K562 (cell line): ENCODE data around the gene RAD23B. TPM values are rescaled to one million over a fixed set of nuclear protein-coding genes. Genes with fewer than 3 reads are reported as not detected.
A peak's percentile ranks its signal among the peaks of the same experiment; 100 is the strongest.

Experiments
- ATF1 ChIP-seq, 2 experiments: fragments of 450-650 bp in 1 of 2; IDR thresholded peaks; 2 replicates each; pipeline ENCODE4 v1.6.1; 2016; ENCODE audit warnings: missing compliant biosample characterization in 1 of 2, missing genetic modification characterization in 1 of 2
- BHLHE40 ChIP-seq: IDR thresholded peaks from 2 replicates; pipeline ENCODE4 v1.6.1; 2011; ENCODE audit warnings: low read length, improper control_type of control experiment
- BRCA1 ChIP-seq, 2 experiments: fragments of 450-650 bp in 1 of 2; sonication (generic) in 1 of 2; formaldehyde crosslinking in 1 of 2; IDR thresholded peaks; 2 replicates each; pipeline versions ENCODE4 v1.5.0 to v1.6.1; 2017 to 2020; ENCODE audit warnings: mild to moderate bottlenecking in 1 of 2, missing genetic modification reagents in 1 of 2
- DMBX1 ChIP-seq: fragments of 250-450 bp; sonication (Bioruptor Pico); IDR thresholded peaks from 2 replicates; pipeline ENCODE4 v1.8.0; 2022; ENCODE audit warnings: inconsistent platforms, mild to moderate bottlenecking, moderate library complexity, borderline replicate concordance
- MTA2 ChIP-seq: fragments of 450-650 bp; IDR thresholded peaks from 2 replicates; pipeline ENCODE4 v1.6.1; 2016; ENCODE audit warnings: low read depth
- MYNN ChIP-seq, 2 experiments: sonication (generic); formaldehyde crosslinking in 1 of 2; IDR thresholded peaks; 2 replicates each; pipeline versions ENCODE4 v1.5.0 to v1.6.1; 2016 to 2020; ENCODE audit warnings: antibody characterized with exemption in 1 of 2, missing genetic modification reagents in 1 of 2
- NCOR1 ChIP-seq: fragments of 450-650 bp; IDR thresholded peaks from 2 replicates; pipeline ENCODE4 v1.6.1; 2016; ENCODE audit warnings: mild to moderate bottlenecking, moderate library complexity
- NELFE ChIP-seq: IDR thresholded peaks from 2 replicates; pipeline ENCODE4 v1.6.1; 2011; ENCODE audit warnings: mild to moderate bottlenecking; ENCODE audit not compliant: insufficient read depth, insufficient read length
- NFRKB ChIP-seq: fragments of 450-650 bp; IDR thresholded peaks from 2 replicates; pipeline ENCODE4 v1.6.1; 2016; ENCODE audit warnings: low read depth
- PPARD ChIP-seq: fragments of 250-450 bp; sonication (Bioruptor Pico); IDR thresholded peaks from 2 replicates; pipeline ENCODE4 v1.8.0; 2022; ENCODE audit warnings: inconsistent platforms, mild to moderate bottlenecking, moderate library complexity
- ZNF146 ChIP-seq: IDR thresholded peaks from one replicate; pipeline ENCODE4 v1.6.1; 2018; ENCODE audit warnings: missing compliant biosample characterization; ENCODE audit not compliant: unreplicated experiment
- ZNF280B ChIP-seq: fragments of 250-450 bp; sonication (Bioruptor Pico); IDR thresholded peaks from 2 replicates; pipeline ENCODE4 v1.5.1; 2021; ENCODE audit warnings: mild to moderate bottlenecking
- ZNF436 ChIP-seq: fragments of 250-450, 450-650 bp; sonication (Bioruptor Pico); formaldehyde crosslinking; IDR thresholded peaks from 2 replicates; pipeline ENCODE4 v1.7.0; 2020; ENCODE audit warnings: mild to moderate bottlenecking
- ZNF695 ChIP-seq: fragments of 450-650 bp; formaldehyde crosslinking; IDR thresholded peaks from 2 replicates; pipeline ENCODE4 v1.4.0; 2020; ENCODE audit warnings: mild to moderate bottlenecking, moderate library complexity
- ZNF830 ChIP-seq: fragments of 250-450 bp; sonication (Bioruptor Pico); IDR thresholded peaks from 2 replicates; pipeline ENCODE4 v1.5.0; 2021; ENCODE audit warnings: mild to moderate bottlenecking
- polyA plus RNA-seq, 8 experiments: library from polyadenylated mRNA; depleted of rRNA in 4 of 8; stranded (reverse) in 5 of 8; unstranded in 3 of 8; fragments of >200 nt; fragmentation: Nextera tagmentation in 2 of 8; fragmentation: Illumina TruSeq in 1 of 8; extraction: Ambion mirVana in 2 of 8; extraction: Trizol in 1 of 8; gene quantifications; 2 replicates each; pipeline versions ENCODE4 v1.2.1 to v1.2.3, GENCODE V29; 2011 to 2014; ENCODE audit warnings: inconsistent platforms in 1 of 8, missing spikeins in 1 of 8
- total RNA-seq, 7 experiments: library from RNA; depleted of rRNA in 6 of 7; stranded (reverse); fragments of >200 nt in 6 of 7; fragmentation: Illumina TruSeq in 2 of 7; extraction: Trizol in 2 of 7; gene quantifications; 2 replicates each; pipeline versions ENCODE4 v1.2.1 to v1.2.3, GENCODE V29; 2011 to 2021; ENCODE audit warnings: low replicate concordance in 1 of 7
- TF ChIP-seq, protein P1 (sequence below): fragments of 250-450 bp; sonication (Bioruptor Pico); IDR thresholded peaks from 2 replicates; pipeline ENCODE4 v1.6.1; 2021; ENCODE audit warnings: mild to moderate bottlenecking
- TF ChIP-seq, protein P2 (sequence below): fragments of 450-650 bp; formaldehyde crosslinking; IDR thresholded peaks from 2 replicates; pipeline ENCODE4 v1.4.0; 2020; ENCODE audit warnings: mild to moderate bottlenecking, moderate library complexity
- TF ChIP-seq, protein P3 (sequence below): fragments of 450-650 bp; formaldehyde crosslinking; IDR thresholded peaks from 2 replicates; pipeline ENCODE4 v1.4.0; 2022; ENCODE audit warnings: mild to moderate bottlenecking, moderate library complexity

RAD23B gene
- total and polyA plus RNA-seq, 9 of the 15 experiments (the other 6 are each of a cell fraction or from before 2014, with no cell fraction given), result 14.5 to 184 (median 114) TPM

- no peak for TF ChIP-seq ZNF280B
- no peak for TF ChIP-seq ZNF436 (CRISPR knock-in tag)
- TF ChIP-seq ATF1 (CRISPR knock-in tag; IDR thresholded peaks at IDR 0.05), result 0 out of 2 replicates have a peak, but pooled peaks have one; percentile 34
- TF ChIP-seq ATF1 (tag; IDR thresholded peaks at IDR 0.05), result peak; percentile 79
- TF ChIP-seq, protein P1, sequence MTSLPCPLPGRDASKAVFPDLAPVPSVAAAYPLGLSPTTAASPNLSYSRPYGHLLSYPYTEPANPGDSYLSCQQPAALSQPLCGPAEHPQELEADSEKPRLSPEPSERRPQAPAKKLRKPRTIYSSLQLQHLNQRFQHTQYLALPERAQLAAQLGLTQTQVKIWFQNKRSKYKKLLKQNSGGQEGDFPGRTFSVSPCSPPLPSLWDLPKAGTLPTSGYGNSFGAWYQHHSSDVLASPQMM (CRISPR knock-in tag), result no peak
- TF ChIP-seq ZNF695 (CRISPR knock-in tag), result no peak
- peak; percentile 58 for TF ChIP-seq NCOR1
- no peak for TF ChIP-seq BRCA1 (IDR thresholded peaks at IDR 0.05)
- no peak for TF ChIP-seq BRCA1 (CRISPR knock-in tag; IDR thresholded peaks at IDR 0.05)
- TF ChIP-seq, protein P2, sequence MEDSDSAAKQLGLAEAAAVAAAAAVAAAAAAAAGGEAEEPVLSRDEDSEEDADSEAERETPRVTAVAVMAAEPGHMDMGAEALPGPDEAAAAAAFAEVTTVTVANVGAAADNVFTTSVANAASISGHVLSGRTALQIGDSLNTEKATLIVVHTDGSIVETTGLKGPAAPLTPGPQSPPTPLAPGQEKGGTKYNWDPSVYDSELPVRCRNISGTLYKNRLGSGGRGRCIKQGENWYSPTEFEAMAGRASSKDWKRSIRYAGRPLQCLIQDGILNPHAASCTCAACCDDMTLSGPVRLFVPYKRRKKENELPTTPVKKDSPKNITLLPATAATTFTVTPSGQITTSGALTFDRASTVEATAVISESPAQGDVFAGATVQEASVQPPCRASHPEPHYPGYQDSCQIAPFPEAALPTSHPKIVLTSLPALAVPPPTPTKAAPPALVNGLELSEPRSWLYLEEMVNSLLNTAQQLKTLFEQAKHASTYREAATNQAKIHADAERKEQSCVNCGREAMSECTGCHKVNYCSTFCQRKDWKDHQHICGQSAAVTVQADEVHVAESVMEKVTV, result no peak
- peak; percentile 39; the same call in 1 of the 2 replicates for TF ChIP-seq BHLHE40
- no peak for TF ChIP-seq NELFE
- TF ChIP-seq, protein P3, sequence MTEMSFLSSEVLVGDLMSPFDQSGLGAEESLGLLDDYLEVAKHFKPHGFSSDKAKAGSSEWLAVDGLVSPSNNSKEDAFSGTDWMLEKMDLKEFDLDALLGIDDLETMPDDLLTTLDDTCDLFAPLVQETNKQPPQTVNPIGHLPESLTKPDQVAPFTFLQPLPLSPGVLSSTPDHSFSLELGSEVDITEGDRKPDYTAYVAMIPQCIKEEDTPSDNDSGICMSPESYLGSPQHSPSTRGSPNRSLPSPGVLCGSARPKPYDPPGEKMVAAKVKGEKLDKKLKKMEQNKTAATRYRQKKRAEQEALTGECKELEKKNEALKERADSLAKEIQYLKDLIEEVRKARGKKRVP, result no peak
- TF ChIP-seq MTA2, result no peak
- TF ChIP-seq PPARD (CRISPR knock-in tag), result no peak
- peak; percentile 73 for TF ChIP-seq NFRKB
- no peak for TF ChIP-seq ZNF146 (CRISPR knock-in tag)
- TF ChIP-seq MYNN (IDR thresholded peaks at IDR 0.05), result 0 out of 2 replicates have a peak, but pooled peaks have one; percentile 6
- TF ChIP-seq MYNN (CRISPR knock-in tag; IDR thresholded peaks at IDR 0.05), result no peak
- no peak for TF ChIP-seq DMBX1 (CRISPR knock-in tag)
- TF ChIP-seq ZNF830 (CRISPR knock-in tag), result no peak
Measured at GRCh38 chr9:107282759-107283622, at the start of gene RAD23B (continued).
